Endothelial cell (in vitro differentiated cells): Measurements from ENCODE around the gene ZNF408. TPM values are rescaled to one million over a fixed set of nuclear protein-coding genes. Genes with fewer than 3 reads are reported as not detected.
A peak's percentile ranks its signal among the peaks of the same experiment; 100 is the strongest.

ENCODE experiments used
- DNase-seq: peaks from one replicate; pipeline ENCODE4 v3.0.0; 2021; ENCODE audit warnings: low spot score
- H3K27ac Mint-ChIP-seq: one replicate; pipeline ENCODE4 v1.8.0; 2021; ENCODE audit warnings: mixed read lengths, inconsistent platforms; ENCODE audit not compliant: unreplicated experiment
- H3K27me3 Mint-ChIP-seq: one replicate; pipeline ENCODE4 v1.8.0; 2021; ENCODE audit warnings: mild to moderate bottlenecking, moderate library complexity, mixed read lengths, inconsistent platforms; ENCODE audit not compliant: unreplicated experiment
- H3K36me3 Mint-ChIP-seq: one replicate; pipeline ENCODE4 v1.8.0; 2021; ENCODE audit warnings: mild to moderate bottlenecking, low read depth, mixed read lengths, inconsistent platforms; ENCODE audit not compliant: unreplicated experiment
- H3K4me1 Mint-ChIP-seq: one replicate; pipeline ENCODE4 v1.8.0; 2021; ENCODE audit warnings: mild to moderate bottlenecking, mixed read lengths, inconsistent platforms; ENCODE audit not compliant: unreplicated experiment
- H3K4me3 Mint-ChIP-seq: one replicate; pipeline ENCODE4 v1.8.0; 2021; ENCODE audit warnings: mild to moderate bottlenecking, mixed read lengths, inconsistent platforms; ENCODE audit not compliant: unreplicated experiment
- H3K9me3 Mint-ChIP-seq: one replicate; pipeline ENCODE4 v1.8.0; 2021; ENCODE audit warnings: mixed read lengths, inconsistent platforms; ENCODE audit not compliant: unreplicated experiment
- total RNA-seq: library from RNA; stranded (reverse); fragmentation: NEBNext Ultra II Directional; extraction: Animal tissue kit (Norgen Biotek cat#: 25700); gene quantifications from one replicate; pipeline ENCODE4 v1.2.1, GENCODE V29; 2021; ENCODE audit not compliant: unreplicated experiment
- TF ChIP-seq, protein P1 (sequence below): fragments of 200-600 bp; sonication (generic); IDR thresholded peaks from one replicate; pipeline ENCODE4 v1.5.0; 2021; ENCODE audit warnings: antibody characterized with exemption; ENCODE audit not compliant: unreplicated experiment

ZNF408 gene
- total RNA-seq, 1 donor from 2014 or later = 23.2 TPM

DNA sequence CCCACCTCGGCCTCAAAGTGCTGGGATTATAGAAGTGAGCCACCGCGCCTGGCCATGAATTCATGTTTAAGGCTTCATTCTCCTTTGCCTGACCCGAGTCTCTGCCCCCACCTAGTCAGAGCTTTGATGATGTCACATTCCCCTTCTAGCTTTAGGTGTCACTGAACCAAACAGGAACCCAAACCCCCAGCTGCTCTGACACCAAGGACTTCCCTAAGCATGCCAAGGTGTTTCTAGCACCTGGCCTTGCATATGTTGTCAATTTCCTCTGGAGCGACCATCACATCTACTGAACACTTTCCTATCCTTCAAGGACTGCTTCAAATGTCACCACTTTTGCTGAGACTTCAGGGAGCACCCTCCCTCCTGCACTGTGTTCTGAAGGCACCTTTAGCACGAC is 20.5 kb downstream of the ZNF408 start:
- Mint-ChIP-seq H3K4me3 (peak overlapping the region; percentile 44), H3K4me1 (peaks cover 25% of the 10 kb centered on the region), H3K9me3 (no peaks in the 10 kb centered on the region), H3K36me3 (peaks cover 8% of the 10 kb centered on the region), H3K27ac (peak overlapping the region; percentile 85), H3K27me3 (peaks cover 7% of the 10 kb centered on the region)
- no peak for DNase-seq
- TF ChIP-seq, protein P1, sequence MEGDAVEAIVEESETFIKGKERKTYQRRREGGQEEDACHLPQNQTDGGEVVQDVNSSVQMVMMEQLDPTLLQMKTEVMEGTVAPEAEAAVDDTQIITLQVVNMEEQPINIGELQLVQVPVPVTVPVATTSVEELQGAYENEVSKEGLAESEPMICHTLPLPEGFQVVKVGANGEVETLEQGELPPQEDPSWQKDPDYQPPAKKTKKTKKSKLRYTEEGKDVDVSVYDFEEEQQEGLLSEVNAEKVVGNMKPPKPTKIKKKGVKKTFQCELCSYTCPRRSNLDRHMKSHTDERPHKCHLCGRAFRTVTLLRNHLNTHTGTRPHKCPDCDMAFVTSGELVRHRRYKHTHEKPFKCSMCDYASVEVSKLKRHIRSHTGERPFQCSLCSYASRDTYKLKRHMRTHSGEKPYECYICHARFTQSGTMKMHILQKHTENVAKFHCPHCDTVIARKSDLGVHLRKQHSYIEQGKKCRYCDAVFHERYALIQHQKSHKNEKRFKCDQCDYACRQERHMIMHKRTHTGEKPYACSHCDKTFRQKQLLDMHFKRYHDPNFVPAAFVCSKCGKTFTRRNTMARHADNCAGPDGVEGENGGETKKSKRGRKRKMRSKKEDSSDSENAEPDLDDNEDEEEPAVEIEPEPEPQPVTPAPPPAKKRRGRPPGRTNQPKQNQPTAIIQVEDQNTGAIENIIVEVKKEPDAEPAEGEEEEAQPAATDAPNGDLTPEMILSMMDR = no peak

DNA sequence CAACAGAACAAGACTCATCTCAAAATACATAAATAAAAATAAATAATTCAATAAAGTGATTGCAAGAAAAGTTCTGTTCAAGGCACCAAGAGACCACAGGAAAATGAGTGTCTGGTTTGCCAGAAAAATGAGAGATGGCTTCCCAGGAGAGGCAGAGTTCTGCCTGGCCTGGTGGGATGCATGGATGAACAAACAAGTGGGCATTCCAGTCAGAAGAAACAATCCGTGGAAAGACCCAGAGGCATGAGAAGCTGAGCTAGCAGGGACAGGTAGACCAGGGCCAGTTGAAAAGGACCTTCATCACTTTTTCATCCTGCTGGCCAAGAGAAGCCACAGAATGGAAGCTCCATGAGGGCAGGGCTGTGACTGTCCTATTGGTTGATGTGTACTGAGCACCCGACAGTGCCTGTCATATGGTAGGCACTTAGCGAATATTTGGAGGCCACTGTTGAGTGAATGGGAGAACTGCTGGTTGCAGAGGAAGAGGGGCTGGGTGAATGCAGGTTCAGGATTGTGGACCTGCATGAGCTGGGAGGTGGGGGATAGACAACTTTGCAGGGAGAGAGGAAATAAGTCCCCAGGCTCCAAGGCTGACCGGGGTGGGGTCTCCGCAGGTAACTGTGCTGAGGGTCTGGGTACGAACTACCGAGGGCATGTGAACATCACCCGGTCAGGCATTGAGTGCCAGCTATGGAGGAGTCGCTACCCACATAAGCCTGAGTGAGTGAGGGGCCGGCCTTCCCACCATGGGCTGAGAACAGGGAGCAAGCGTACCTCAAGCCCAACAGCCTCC is 21.9 kb downstream of the ZNF408 start:
- TF ChIP-seq, protein P1 = no peak
- Mint-ChIP-seq H3K36me3 (peaks cover 8% of the 10 kb centered on the region), H3K27ac (no peak overlapping the region), H3K4me3 (no peak overlapping the region), H3K4me1 (peaks cover 25% of the 10 kb centered on the region), H3K27me3 (peaks cover 8% of the 10 kb centered on the region), H3K9me3 (no peaks in the 10 kb centered on the region)
- no peak for DNase-seq

- TF ChIP-seq, protein P1 = no peak
- H3K4me3 Mint-ChIP-seq = no peak overlapping the region
- H3K4me1 Mint-ChIP-seq = peaks cover 21% of the 10 kb centered on the region
- peaks cover 8% of the 10 kb centered on the region for H3K27me3 Mint-ChIP-seq
- peaks cover 8% of the 10 kb centered on the region for H3K36me3 Mint-ChIP-seq
- no peak overlapping the region for H3K27ac Mint-ChIP-seq
- H3K9me3 Mint-ChIP-seq = no peaks in the 10 kb centered on the region
- no peak for DNase-seq
Measured at GRCh38 chr11:46723359-46723680, 22.5 kb downstream of the ZNF408 start.

DNA sequence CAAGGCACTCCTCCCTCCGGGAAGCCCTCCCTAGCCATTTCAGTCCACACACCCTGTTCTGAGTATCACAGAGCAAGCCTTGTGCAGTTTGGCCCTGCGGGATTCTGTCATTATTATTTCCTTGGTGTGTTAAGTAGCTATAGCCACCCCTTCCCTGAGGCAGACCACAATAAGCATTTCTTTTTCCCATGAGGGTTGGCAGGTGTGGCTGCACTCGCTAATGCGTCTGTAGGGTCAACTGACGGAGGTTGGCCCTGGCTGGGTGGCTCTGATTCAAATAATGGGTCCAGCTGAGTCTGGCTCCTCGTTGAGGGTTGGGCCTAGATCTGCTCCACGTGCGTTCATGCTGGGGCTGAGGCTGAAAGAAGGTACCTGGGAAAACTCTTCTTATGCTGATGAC is 23.3 kb downstream of the ZNF408 start:
- peaks cover 17% of the 10 kb centered on the region for H3K4me1 Mint-ChIP-seq
- H3K27ac Mint-ChIP-seq = no peak overlapping the region
- peaks cover 8% of the 10 kb centered on the region for H3K27me3 Mint-ChIP-seq
- no peaks in the 10 kb centered on the region for H3K9me3 Mint-ChIP-seq
- DNase-seq = no peak
- H3K4me3 Mint-ChIP-seq = no peak overlapping the region
- H3K36me3 Mint-ChIP-seq = peaks cover 8% of the 10 kb centered on the region
- TF ChIP-seq, protein P1 = no peak

DNA sequence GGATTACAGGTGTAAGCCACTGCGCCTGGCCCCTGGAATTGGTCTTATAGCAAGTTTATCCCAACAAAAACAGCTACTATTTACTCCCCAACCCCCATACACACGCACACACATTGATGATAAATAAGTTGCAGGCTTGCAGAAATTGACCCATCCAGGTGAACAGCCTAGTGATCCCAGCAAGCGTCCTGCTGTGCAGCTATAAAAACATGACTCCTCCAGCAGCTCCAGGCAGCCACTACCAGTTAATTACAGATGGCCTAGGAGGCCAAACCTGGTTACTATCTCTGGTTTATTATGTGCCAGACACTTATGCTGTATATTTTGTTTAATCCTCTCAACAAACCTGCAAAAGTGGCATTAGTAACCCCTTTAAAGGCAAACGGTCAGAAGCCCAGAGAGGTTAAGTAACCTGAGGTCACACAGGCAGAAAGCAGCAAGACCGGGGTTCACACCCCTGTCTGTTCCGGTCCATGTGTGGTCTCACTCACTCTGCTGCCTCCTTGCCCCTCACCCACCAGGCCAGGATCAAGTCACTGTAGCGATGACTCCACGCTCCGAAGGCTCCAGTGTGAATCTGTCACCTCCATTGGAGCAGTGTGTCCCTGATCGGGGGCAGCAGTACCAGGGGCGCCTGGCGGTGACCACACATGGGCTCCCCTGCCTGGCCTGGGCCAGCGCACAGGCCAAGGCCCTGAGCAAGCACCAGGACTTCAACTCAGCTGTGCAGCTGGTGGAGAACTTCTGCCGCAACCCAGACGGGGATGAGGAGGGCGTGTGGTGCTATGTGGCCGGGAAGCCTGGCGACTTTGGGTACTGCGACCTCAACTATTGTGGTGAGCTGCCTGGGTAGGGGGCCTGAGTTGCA is 24.7 kb downstream of the ZNF408 start:
- TF ChIP-seq, protein P1 = no peak
- H3K36me3 Mint-ChIP-seq = peaks cover 11% of the 10 kb centered on the region
- peaks cover 6% of the 10 kb centered on the region for H3K27me3 Mint-ChIP-seq
- no peak overlapping the region for H3K4me3 Mint-ChIP-seq
- no peaks in the 10 kb centered on the region for H3K9me3 Mint-ChIP-seq
- no peak overlapping the region for H3K27ac Mint-ChIP-seq
- no peak for DNase-seq
- H3K4me1 Mint-ChIP-seq = peaks cover 11% of the 10 kb centered on the region
